Esophagus squamous epithelium (tissue), 5 donors: ENCODE measurements around the gene TMEM184A. TPM values are rescaled to one million over a fixed set of nuclear protein-coding genes. Genes with fewer than 3 reads are reported as not detected.
A peak's percentile ranks its signal among the peaks of the same experiment; 100 is the strongest.
"Not testable (repeated sequence)": the region's sequence is repeated elsewhere in the genome, so short reads cannot be mapped to it uniquely, and the experiment has no call there.

Source experiments
- DNase-seq: peaks from one replicate; lab custom pipeline; 2025; lab: John Stamatoyannopoulos, UW
- H3K27ac ChIP-seq, 4 donors: fragments of 200-600 bp; sonication (generic); one replicate each; pipeline ENCODE4 v1.5.1; 2016 to 2019; ENCODE audit warnings: mild to moderate bottlenecking in 1 of 4
- H3K27me3 ChIP-seq, 4 donors: fragments of 200-600 bp; sonication (generic); 1 replicate in 3 of 4; 2 replicates in 1 of 4; pipeline versions ENCODE4 v1.5.1 to v1.6.0; 2017 to 2021; ENCODE audit warnings: antibody characterized with exemption in 1 of 4
- H3K36me3 ChIP-seq, 3 donors: fragments of 200-600 bp; sonication (generic); one replicate each; pipeline ENCODE4 v1.5.1; 2016 to 2019
- H3K4me1 ChIP-seq, 3 donors: fragments of 200-600 bp; sonication (generic); one replicate each; pipeline ENCODE4 v1.5.1; 2017 to 2019
- H3K4me3 ChIP-seq, 4 donors: fragments of 200-600 bp; sonication (generic); 1 replicate in 3 of 4; 2 replicates in 1 of 4; pipeline ENCODE4 v1.5.1; 2016 to 2019; ENCODE audit warnings: mild to moderate bottlenecking in 2 of 4, moderate library complexity in 1 of 4
- H3K9me3 ChIP-seq, 3 donors: fragments of 200-600 bp; sonication (generic); one replicate each; pipeline ENCODE4 v1.5.1; 2016 to 2019
- CTCF ChIP-seq, 6 experiments: fragments of 450-650 bp in 4 of 6; fragments of 200-600 bp in 2 of 6; sonication (generic) in 2 of 6; IDR thresholded peaks; one replicate each; pipeline ENCODE4 v1.5.1; 2016 to 2019; ENCODE audit warnings: antibody characterized with exemption in 6 of 6, mild to moderate bottlenecking in 4 of 6, moderate library complexity in 4 of 6
- POLR2A ChIP-seq, 4 donors: fragments of 450-650 bp; IDR thresholded peaks; one replicate each; pipeline ENCODE4 v1.6.1; 2017; ENCODE audit warnings: antibody characterized with exemption in 4 of 4, mild to moderate bottlenecking in 4 of 4, moderate library complexity in 3 of 4
- WGBS, 2 donors: methylation state at CpG; one replicate each; pipeline ENCODE4 v1.1.5; 2018; 5-methylcytosine and 5-hydroxymethylcytosine counted together
- intact Hi-C: fragments of 100-400 bp; cut with DNase I; formaldehyde crosslinking; loops from one replicate; pipeline ENCODE4 v1.15.0; 2022
- total RNA-seq, 4 donors: library from RNA; depleted of rRNA; stranded (reverse); fragments of >200 nt; gene quantifications; one replicate each; pipeline ENCODE4 v1.1.0, GENCODE V29; 2016
- donor health status: DM: yes; HTN: yes; CAD: no.

The TMEM184A gene
- total RNA-seq, 4 donors from 2014 or later = 56.7 to 204 (median 98.9) TPM

- no peak for TF ChIP-seq CTCF (IDR thresholded peaks at IDR 0.05)
- no peak for TF ChIP-seq POLR2A (IDR thresholded peaks at IDR 0.05)
- no peak overlapping the region for H3K4me3 ChIP-seq
- H3K9me3 ChIP-seq = no peaks in the 10 kb centered on the region
- H3K27me3 ChIP-seq = peaks cover 0 to 10% (median 0%) of the 10 kb centered on the region in 4 donors
- H3K27ac ChIP-seq = no peak overlapping the region
- intact Hi-C loops = no loop called here
- no peaks in the 10 kb centered on the region for H3K36me3 ChIP-seq
- H3K4me1 ChIP-seq = peaks cover 4 to 27% (median 12%) of the 10 kb centered on the region in 3 donors
- no peak for DNase-seq
- WGBS, 2 donors = 76 to 80% methylated on average over 8 to 9 of the region's 18 CpGs
Measured at GRCh38 chr7:1516586-1517251, 39.3 kb downstream of the TMEM184A start.

- H3K36me3 ChIP-seq, DNase-seq, H3K27ac ChIP-seq, H3K9me3 ChIP-seq, intact Hi-C loops, H3K4me3 ChIP-seq: not testable (repeated sequence)
- peaks cover 0 to 10% (median 0%) of the 10 kb centered on the region in 4 donors for H3K27me3 ChIP-seq
- WGBS, 2 donors = 60 to 71% methylated on average over 2 to 8 of the region's 17 CpGs
- H3K4me1 ChIP-seq = peaks cover 4 to 27% (median 12%) of the 10 kb centered on the region in 3 donors
Measured at GRCh38 chr7:1515509-1515967, 40.5 kb downstream of the TMEM184A start.

- H3K27ac ChIP-seq = no peak overlapping the region
- TF ChIP-seq POLR2A (IDR thresholded peaks at IDR 0.05) = no peak
- TF ChIP-seq CTCF (IDR thresholded peaks at IDR 0.05) = no peak
- H3K4me3 ChIP-seq = no peak overlapping the region
- no peak for DNase-seq
- 58 to 67% methylated on average over 4 of the region's 4 CpGs for WGBS, 2 donors
- intact Hi-C loops = no loop called here
- H3K9me3 ChIP-seq = no peaks in the 10 kb centered on the region
- H3K4me1 ChIP-seq = peaks cover 4 to 27% (median 12%) of the 10 kb centered on the region in 3 donors
- H3K27me3 ChIP-seq = peaks cover 0 to 10% (median 0%) of the 10 kb centered on the region in 4 donors
- no peaks in the 10 kb centered on the region for H3K36me3 ChIP-seq
Measured at GRCh38 chr7:1514995-1515401, 41.0 kb downstream of the TMEM184A start.

- TF ChIP-seq POLR2A (IDR thresholded peaks at IDR 0.05) (no peak), CTCF (IDR thresholded peaks at IDR 0.05) (no peak)
- peak overlapping the region in 1 of 4 donors; percentile 85 for H3K27ac ChIP-seq
- no peaks in the 10 kb centered on the region for H3K36me3 ChIP-seq
- DNase-seq = no peak
- intact Hi-C loops = no loop called here
- WGBS, 2 donors = 90 to 94% methylated on average over 3 to 6 of the region's 12 CpGs
- H3K4me1 ChIP-seq = peaks cover 4 to 27% (median 12%) of the 10 kb centered on the region in 3 donors
- H3K27me3 ChIP-seq = peaks cover 0 to 10% (median 0%) of the 10 kb centered on the region in 4 donors
- no peaks in the 10 kb centered on the region for H3K9me3 ChIP-seq
- no peak overlapping the region for H3K4me3 ChIP-seq
Measured at GRCh38 chr7:1514407-1514806, 41.6 kb downstream of the TMEM184A start.

GRCh38 chr7:1513657-1514095 is 42.3 kb downstream of the TMEM184A start:
- intact Hi-C loops = no loop called here
- peak overlapping the region; percentile 63 to 85 (median 83) for H3K27ac ChIP-seq
- peaks cover 0 to 10% (median 0%) of the 10 kb centered on the region in 4 donors for H3K27me3 ChIP-seq
- DNase-seq = no peak
- TF ChIP-seq CTCF (IDR thresholded peaks at IDR 0.05) (no peak), POLR2A (IDR thresholded peaks at IDR 0.05) (no peak)
- peaks cover 4 to 27% (median 12%) of the 10 kb centered on the region in 3 donors for H3K4me1 ChIP-seq
- no peaks in the 10 kb centered on the region for H3K9me3 ChIP-seq
- peak overlapping the region in 1 of 4 donors; percentile 39 for H3K4me3 ChIP-seq
- WGBS, 2 donors = 40% methylated on average over 17 of the region's 20 CpGs; no CpG with 5 or more reads in 1 of the 2 donors
- no peaks in the 10 kb centered on the region for H3K36me3 ChIP-seq
